ENCODE data around the gene EHMT1. TPM values are rescaled to one million over a fixed set of nuclear protein-coding genes. Genes with fewer than 3 reads are reported as not detected.
"Not testable (repeated sequence)": the region's sequence is repeated elsewhere in the genome, so short reads cannot be mapped to it uniquely, and the experiment has no call there.

EHMT1 gene
- total and polyA plus RNA-seq, 2 experiments from 2014 or later: 46.0 to 47.7 TPM

DNA sequence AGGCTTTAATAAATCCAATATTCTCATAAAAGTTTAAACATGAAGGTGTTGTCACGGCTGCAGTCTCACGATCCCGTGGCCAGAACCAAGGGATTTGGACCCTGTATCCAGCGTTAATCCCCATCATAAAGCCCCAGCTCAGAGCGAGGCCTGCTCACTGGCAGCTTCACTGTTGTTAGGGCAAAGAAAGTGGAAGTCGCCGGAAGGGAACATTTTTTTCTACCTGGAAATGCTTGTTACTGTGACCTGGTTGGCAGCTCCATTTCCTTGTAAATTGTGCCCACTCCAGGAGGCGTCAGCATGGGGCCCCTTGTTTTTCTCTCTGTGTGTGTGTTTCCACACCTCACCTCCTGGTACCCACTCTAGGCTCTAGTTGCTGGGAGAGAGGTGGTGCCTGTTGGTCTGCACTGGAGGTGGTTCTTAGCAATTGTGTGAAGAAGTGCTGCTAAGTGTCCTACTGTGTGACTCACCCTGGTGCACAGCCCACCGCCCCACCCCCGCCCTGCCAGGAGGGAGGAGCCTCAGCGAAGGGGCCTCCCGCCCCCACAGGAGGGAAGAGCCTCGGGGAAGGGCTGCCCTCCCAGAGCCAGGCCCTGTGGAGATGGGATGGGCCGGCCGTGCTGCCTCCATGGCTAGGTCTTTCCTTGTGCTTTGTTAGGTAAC, 105.1 kb downstream of the EHMT1 start:
- H2AFZ ChIP-seq: no peak overlapping the region
- TF ChIP-seq EZH2 (IDR thresholded peaks at IDR 0.05; ENCODE audit: borderline replicate concordance) (no peak), EZH2phosphoT487 (IDR thresholded peaks at IDR 0.05; ENCODE audit: low read depth, severe bottlenecking, unreplicated experiment) (no peak)
- TF ChIP-seq, protein P1, sequence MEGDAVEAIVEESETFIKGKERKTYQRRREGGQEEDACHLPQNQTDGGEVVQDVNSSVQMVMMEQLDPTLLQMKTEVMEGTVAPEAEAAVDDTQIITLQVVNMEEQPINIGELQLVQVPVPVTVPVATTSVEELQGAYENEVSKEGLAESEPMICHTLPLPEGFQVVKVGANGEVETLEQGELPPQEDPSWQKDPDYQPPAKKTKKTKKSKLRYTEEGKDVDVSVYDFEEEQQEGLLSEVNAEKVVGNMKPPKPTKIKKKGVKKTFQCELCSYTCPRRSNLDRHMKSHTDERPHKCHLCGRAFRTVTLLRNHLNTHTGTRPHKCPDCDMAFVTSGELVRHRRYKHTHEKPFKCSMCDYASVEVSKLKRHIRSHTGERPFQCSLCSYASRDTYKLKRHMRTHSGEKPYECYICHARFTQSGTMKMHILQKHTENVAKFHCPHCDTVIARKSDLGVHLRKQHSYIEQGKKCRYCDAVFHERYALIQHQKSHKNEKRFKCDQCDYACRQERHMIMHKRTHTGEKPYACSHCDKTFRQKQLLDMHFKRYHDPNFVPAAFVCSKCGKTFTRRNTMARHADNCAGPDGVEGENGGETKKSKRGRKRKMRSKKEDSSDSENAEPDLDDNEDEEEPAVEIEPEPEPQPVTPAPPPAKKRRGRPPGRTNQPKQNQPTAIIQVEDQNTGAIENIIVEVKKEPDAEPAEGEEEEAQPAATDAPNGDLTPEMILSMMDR (IDR thresholded peaks at IDR 0.05; ENCODE audit: poor library complexity): no peak
- no peaks in the 10 kb centered on the region for H3K27me3 ChIP-seq
- peak overlapping the region; percentile 76 for H3K27ac ChIP-seq
- H3K79me2 ChIP-seq: peaks cover 63% of the 10 kb centered on the region
- no peaks in the 10 kb centered on the region for H3K9me3 ChIP-seq (ENCODE audit: low read depth)
- no peak overlapping the region for H3K4me3 ChIP-seq
- no peaks in the 10 kb centered on the region for H3K9me2 ChIP-seq (replicated peaks; ENCODE audit: insufficient read depth)
- 40% methylated on average over 14 of the region's 15 CpGs for WGBS (ENCODE audit: low lambda C conversion rate, missing lambda C conversion rate)
- peaks cover 26% of the 10 kb centered on the region for H4K20me1 ChIP-seq (ENCODE audit: insufficient read depth, poor library complexity, severe bottlenecking)
- no peaks in the 10 kb centered on the region for H3K36me3 ChIP-seq (replicated peaks; ENCODE audit: insufficient read depth, low read depth)
- peak overlapping the region; percentile 23 for H3K4me2 ChIP-seq
- DNase-seq (ENCODE audit: low spot score): peak; percentile 63
- peaks cover 12% of the 10 kb centered on the region for H3K4me1 ChIP-seq (ENCODE audit: insufficient read depth)

DNA sequence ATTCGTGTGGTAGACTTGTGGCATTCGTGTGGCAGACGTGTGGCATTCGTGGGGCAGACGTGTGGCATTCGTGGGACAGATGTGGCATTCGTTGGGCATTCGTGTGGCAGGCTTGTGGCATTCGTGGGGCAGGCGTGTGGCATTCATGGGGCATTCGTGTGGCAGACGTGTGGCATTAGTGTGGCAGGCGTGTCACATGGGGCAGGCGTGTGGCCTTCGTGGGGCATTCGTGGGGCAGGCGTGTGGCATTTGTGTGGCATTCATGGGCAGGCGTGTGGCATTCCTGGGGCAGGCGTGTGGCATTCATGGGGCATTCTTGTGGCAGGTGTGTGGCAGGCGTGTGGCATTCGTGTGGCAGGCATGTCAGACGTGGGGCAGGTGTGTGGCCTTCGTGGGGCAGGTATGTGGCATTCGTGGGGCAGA, 106.0 kb downstream of the EHMT1 start:
- peaks cover 63% of the 10 kb centered on the region for H3K79me2 ChIP-seq
- no peaks in the 10 kb centered on the region for H3K9me3 ChIP-seq (ENCODE audit: low read depth)
- H3K27ac ChIP-seq: peak overlapping the region; percentile 76
- H3K36me3 ChIP-seq (replicated peaks; ENCODE audit: insufficient read depth, low read depth): no peaks in the 10 kb centered on the region
- WGBS (ENCODE audit: low lambda C conversion rate, missing lambda C conversion rate): 99% methylated on average over 21 of the region's 24 CpGs
- H3K9me2 ChIP-seq (replicated peaks; ENCODE audit: insufficient read depth): no peaks in the 10 kb centered on the region
- H3K4me1 ChIP-seq (ENCODE audit: insufficient read depth): peaks cover 12% of the 10 kb centered on the region
- peaks cover 26% of the 10 kb centered on the region for H4K20me1 ChIP-seq (ENCODE audit: insufficient read depth, poor library complexity, severe bottlenecking)
- no peak overlapping the region for H2AFZ ChIP-seq
- DNase-seq (ENCODE audit: low spot score): no peak
- TF ChIP-seq, protein P1 (IDR thresholded peaks at IDR 0.05; ENCODE audit: poor library complexity): no peak
- no peak for TF ChIP-seq EZH2phosphoT487 (IDR thresholded peaks at IDR 0.05; ENCODE audit: low read depth, severe bottlenecking, unreplicated experiment)
- H3K4me2 ChIP-seq: no peak overlapping the region
- H3K27me3 ChIP-seq: no peaks in the 10 kb centered on the region
- H3K4me3 ChIP-seq: no peak overlapping the region

DNA sequence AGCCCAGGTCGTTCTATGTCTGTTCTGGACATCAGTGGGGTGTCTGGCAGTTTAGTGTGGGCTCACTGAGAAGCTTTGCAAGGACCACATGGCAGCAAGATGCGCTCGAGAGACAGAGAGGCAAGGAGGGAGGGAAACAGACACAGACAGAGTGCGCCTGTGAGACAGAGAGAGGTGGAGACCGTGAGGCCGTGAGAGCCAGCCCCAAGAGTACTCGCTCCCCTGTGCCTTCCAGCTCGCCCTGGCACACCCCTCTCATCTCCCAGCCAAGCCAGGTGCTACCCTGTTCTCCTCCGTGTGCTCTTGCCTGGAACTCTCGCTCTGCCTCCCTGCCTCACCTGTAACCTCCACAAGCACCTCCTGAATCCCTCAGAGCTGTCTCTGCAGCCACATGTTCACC, 106.8 kb downstream of the EHMT1 start:
- Histone ChIP-seq H3K9me3 (ENCODE audit: low read depth) (no peaks in the 10 kb centered on the region), H3K79me2 (peaks cover 65% of the 10 kb centered on the region), H4K20me1 (ENCODE audit: insufficient read depth, poor library complexity, severe bottlenecking) (peaks cover 26% of the 10 kb centered on the region), H3K4me2 (no peak overlapping the region), H3K4me3 (no peak overlapping the region), H3K36me3 (replicated peaks; ENCODE audit: insufficient read depth, low read depth) (no peaks in the 10 kb centered on the region), H2AFZ (no peak overlapping the region), H3K4me1 (ENCODE audit: insufficient read depth) (peaks cover 12% of the 10 kb centered on the region), H3K27me3 (no peaks in the 10 kb centered on the region), H3K27ac (no peak overlapping the region), H3K9me2 (replicated peaks; ENCODE audit: insufficient read depth) (no peaks in the 10 kb centered on the region)
- no peak for DNase-seq (ENCODE audit: low spot score)
- 97% methylated on average over 10 of the region's 10 CpGs for WGBS (ENCODE audit: low lambda C conversion rate, missing lambda C conversion rate)
- no peak for TF ChIP-seq EZH2phosphoT487 (IDR thresholded peaks at IDR 0.05; ENCODE audit: low read depth, severe bottlenecking, unreplicated experiment)
- TF ChIP-seq, protein P1 (IDR thresholded peaks at IDR 0.05; ENCODE audit: poor library complexity): no peak
- TF ChIP-seq EZH2 (IDR thresholded peaks at IDR 0.05; ENCODE audit: borderline replicate concordance): no peak

DNA sequence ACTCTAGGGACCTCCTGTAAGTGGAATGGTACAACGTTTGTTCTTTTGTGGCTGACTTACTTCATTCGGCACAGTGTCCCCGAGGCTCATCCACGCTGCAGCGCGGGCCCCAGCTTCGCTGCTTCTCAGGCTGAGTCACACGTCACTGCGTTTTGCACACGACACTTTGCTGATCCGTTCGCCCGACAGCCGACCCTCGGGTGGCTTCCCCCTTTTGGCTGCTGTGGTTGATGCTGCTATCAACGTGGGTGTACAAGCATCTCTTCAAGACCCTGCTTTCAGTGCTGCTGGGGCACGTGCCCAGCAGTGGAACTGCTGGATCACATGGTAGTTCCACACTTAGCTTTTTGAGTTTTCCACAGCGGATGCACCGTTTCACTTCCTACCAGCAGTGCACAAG, 107.5 kb downstream of the EHMT1 start:
- Histone ChIP-seq H4K20me1 (ENCODE audit: insufficient read depth, poor library complexity, severe bottlenecking) (peaks cover 26% of the 10 kb centered on the region), H3K4me1 (ENCODE audit: insufficient read depth) (peaks cover 12% of the 10 kb centered on the region), H3K79me2 (peaks cover 66% of the 10 kb centered on the region)
- not testable (repeated sequence) for H3K4me3 ChIP-seq; H3K4me2 ChIP-seq; H3K27me3 ChIP-seq; H3K9me3 ChIP-seq (ENCODE audit: low read depth); DNase-seq (ENCODE audit: low spot score); H3K9me2 ChIP-seq (replicated peaks; ENCODE audit: insufficient read depth); H3K36me3 ChIP-seq (replicated peaks; ENCODE audit: insufficient read depth, low read depth); H3K27ac ChIP-seq; H2AFZ ChIP-seq
- 96% methylated on average over 8 of the region's 19 CpGs for WGBS (ENCODE audit: low lambda C conversion rate, missing lambda C conversion rate)
